Nephron (organoid): ENCODE measurements around the gene SOX13.

Experiments used
- H3K27ac Mint-ChIP-seq, 3 experiments: 2 replicates each; pipeline ENCODE4 v1.8.0; 2020; ENCODE audit warnings: mixed read lengths in 3 of 3, mild to moderate bottlenecking in 2 of 3, moderate library complexity in 1 of 3
- H3K27me3 Mint-ChIP-seq: 2 replicates; pipeline ENCODE4 v1.8.0; 2021; ENCODE audit warnings: low read depth, mild to moderate bottlenecking, moderate library complexity, mixed read lengths
- H3K36me3 Mint-ChIP-seq: 2 replicates; pipeline ENCODE4 v1.8.0; 2020; ENCODE audit warnings: low read depth, mixed read lengths
- H3K4me1 Mint-ChIP-seq: 2 replicates; pipeline ENCODE4 v1.8.0; 2020; ENCODE audit warnings: mixed read lengths
- H3K4me3 Mint-ChIP-seq, 3 experiments: 2 replicates each; pipeline ENCODE4 v1.8.0; 2020; ENCODE audit warnings: mild to moderate bottlenecking in 3 of 3, mixed read lengths in 3 of 3, moderate library complexity in 2 of 3
- H3K9me3 Mint-ChIP-seq: 2 replicates; pipeline ENCODE4 v1.8.0; 2020; ENCODE audit warnings: mixed read lengths
- TF ChIP-seq, protein P1 (sequence below), 3 experiments: fragments of 200-600 bp; sonication (generic); IDR thresholded peaks; one replicate each; pipeline ENCODE4 v1.5.0; 2021; ENCODE audit warnings: antibody characterized with exemption in 3 of 3; ENCODE audit not compliant: unreplicated experiment in 3 of 3

SOX13 gene

GRCh38 chr1:204103431-204103741 lies 30.5 kb downstream of the SOX13 start:
- Mint-ChIP-seq H3K4me1 (peaks cover 15% of the 10 kb centered on the region), H3K27me3 (peaks cover 4% of the 10 kb centered on the region), H3K4me3 (no peak overlapping the region), H3K27ac (peak overlapping the region in 2 of 3 experiments; percentile 56 to 63), H3K9me3 (no peaks in the 10 kb centered on the region), H3K36me3 (no peaks in the 10 kb centered on the region)
- TF ChIP-seq, protein P1, sequence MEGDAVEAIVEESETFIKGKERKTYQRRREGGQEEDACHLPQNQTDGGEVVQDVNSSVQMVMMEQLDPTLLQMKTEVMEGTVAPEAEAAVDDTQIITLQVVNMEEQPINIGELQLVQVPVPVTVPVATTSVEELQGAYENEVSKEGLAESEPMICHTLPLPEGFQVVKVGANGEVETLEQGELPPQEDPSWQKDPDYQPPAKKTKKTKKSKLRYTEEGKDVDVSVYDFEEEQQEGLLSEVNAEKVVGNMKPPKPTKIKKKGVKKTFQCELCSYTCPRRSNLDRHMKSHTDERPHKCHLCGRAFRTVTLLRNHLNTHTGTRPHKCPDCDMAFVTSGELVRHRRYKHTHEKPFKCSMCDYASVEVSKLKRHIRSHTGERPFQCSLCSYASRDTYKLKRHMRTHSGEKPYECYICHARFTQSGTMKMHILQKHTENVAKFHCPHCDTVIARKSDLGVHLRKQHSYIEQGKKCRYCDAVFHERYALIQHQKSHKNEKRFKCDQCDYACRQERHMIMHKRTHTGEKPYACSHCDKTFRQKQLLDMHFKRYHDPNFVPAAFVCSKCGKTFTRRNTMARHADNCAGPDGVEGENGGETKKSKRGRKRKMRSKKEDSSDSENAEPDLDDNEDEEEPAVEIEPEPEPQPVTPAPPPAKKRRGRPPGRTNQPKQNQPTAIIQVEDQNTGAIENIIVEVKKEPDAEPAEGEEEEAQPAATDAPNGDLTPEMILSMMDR (IDR thresholded peaks at IDR 0.05; ENCODE audit: unreplicated experiment in 3 of 3) = no peak

DNA sequence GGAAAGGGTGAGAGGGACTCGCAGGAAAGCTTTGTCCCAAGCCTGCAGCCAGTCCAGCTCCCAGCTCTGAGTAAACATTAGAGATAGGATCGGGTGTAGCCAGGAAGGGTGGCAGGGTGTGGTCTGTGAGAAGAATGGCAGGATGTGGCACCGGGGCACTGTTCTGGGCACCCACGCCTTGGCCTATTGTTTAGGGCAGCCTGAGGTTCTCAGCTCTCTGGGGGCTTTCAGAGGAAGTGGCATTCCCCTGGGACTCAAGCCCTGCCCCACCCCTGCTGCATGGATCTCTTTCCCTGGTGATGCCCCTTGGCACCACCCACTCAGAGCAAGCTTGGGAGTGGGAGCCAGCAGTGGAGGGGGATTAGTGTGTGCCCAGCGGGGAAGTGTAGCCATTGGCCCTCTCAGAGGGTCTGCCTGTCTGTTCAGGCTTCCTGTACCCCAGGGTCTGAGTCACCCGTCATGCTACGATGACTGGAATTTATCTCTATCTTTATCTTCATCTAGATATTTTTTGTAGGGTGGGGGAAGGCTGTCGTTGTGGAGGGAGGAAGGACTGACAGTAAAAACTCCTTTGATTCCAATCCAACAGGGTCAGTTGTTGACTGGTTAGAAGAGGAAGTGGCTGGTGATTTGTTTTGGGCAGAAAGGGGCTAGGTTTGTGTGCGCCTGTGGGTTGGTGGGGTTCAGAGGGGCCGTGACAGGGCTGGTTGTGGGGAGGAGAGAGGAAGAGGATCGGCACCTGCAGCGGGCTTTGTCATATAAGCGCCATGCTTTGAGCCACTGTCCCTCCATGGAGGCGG lies 31.6 kb downstream of the SOX13 start:
- Mint-ChIP-seq H3K4me3 (no peak overlapping the region), H3K27me3 (peaks cover 4% of the 10 kb centered on the region), H3K36me3 (no peaks in the 10 kb centered on the region), H3K9me3 (no peaks in the 10 kb centered on the region), H3K4me1 (peaks cover 24% of the 10 kb centered on the region), H3K27ac (peak overlapping the region in 2 of 3 experiments; percentile 29 to 46)
- TF ChIP-seq, protein P1 (IDR thresholded peaks at IDR 0.05; ENCODE audit: unreplicated experiment in 3 of 3) = no peak

DNA sequence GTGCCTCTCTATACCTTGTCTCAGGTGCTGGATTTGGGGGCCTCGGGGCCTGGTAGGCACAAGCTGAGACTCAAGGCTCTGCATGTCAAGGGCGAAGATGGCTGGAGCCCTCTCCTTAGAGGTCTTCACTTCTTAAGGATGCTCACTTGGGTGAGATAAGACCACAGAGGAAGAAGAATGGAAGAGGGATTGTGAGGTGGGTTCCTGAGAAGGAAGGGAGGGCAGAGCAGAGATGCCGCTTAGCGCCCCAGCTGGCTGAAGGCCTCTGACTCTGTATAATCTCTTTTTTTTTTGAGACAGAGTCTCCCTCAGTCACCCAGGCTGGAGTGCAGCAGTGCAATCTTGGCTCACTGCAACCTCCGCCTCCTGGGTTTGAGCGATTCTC lies 32.2 kb downstream of the SOX13 start:
- TF ChIP-seq, protein P1 (IDR thresholded peaks at IDR 0.05; ENCODE audit: unreplicated experiment in 3 of 3) = no peak
- H3K36me3 Mint-ChIP-seq = no peaks in the 10 kb centered on the region
- H3K27ac Mint-ChIP-seq = peak overlapping the region in 2 of 3 experiments; percentile 29 to 46
- H3K9me3 Mint-ChIP-seq = no peaks in the 10 kb centered on the region
- no peak overlapping the region for H3K4me3 Mint-ChIP-seq
- H3K27me3 Mint-ChIP-seq = peaks cover 4% of the 10 kb centered on the region
- H3K4me1 Mint-ChIP-seq = peaks cover 24% of the 10 kb centered on the region

DNA sequence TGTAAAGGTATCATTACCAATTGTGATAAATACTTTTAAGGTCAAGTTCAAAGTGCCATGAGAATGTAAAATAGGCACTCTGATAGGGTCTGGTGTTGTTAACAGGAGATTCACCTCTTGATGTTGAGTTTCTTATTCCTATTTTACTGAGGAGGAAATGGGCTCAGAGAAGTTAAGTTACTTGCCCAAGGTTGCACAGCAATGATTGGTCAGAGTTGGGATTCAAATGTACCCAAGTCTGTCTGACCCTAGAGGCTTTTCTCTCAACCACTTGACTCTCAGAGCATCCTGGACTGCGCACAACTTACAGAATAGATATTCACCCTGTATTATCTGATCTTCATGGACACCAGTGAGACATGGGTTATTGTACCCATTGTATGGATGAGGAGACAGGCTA lies 33.9 kb downstream of the SOX13 start:
- Mint-ChIP-seq H3K9me3 (no peaks in the 10 kb centered on the region), H3K4me3 (no peak overlapping the region), H3K27me3 (peaks cover 4% of the 10 kb centered on the region), H3K36me3 (no peaks in the 10 kb centered on the region), H3K4me1 (peaks cover 24% of the 10 kb centered on the region), H3K27ac (no peak overlapping the region)
- TF ChIP-seq, protein P1 (IDR thresholded peaks at IDR 0.05; ENCODE audit: unreplicated experiment in 3 of 3) = no peak

GRCh38 chr1:204107892-204108291 lies 35.0 kb downstream of the SOX13 start:
- Mint-ChIP-seq H3K9me3 (no peaks in the 10 kb centered on the region), H3K27me3 (no peaks in the 10 kb centered on the region), H3K27ac (no peak overlapping the region), H3K4me3 (no peak overlapping the region), H3K4me1 (peaks cover 16% of the 10 kb centered on the region), H3K36me3 (no peaks in the 10 kb centered on the region)
- TF ChIP-seq, protein P1 (IDR thresholded peaks at IDR 0.05; ENCODE audit: unreplicated experiment in 3 of 3) = no peak
